K562 (cell line): Measurements from ENCODE around the gene VWA7. TPM values are rescaled to one million over a fixed set of nuclear protein-coding genes. Genes with fewer than 3 reads are reported as not detected.

Source experiments
- DMBX1 ChIP-seq: fragments of 250-450 bp; sonication (Bioruptor Pico); IDR thresholded peaks from 2 replicates; pipeline ENCODE4 v1.8.0; 2022; ENCODE audit warnings: inconsistent platforms, mild to moderate bottlenecking, moderate library complexity, borderline replicate concordance
- EP300 ChIP-seq: IDR thresholded peaks from 2 replicates; pipeline ENCODE4 v1.6.1; 2012; ENCODE audit warnings: low read length, improper control_type of control experiment
- KDM4B ChIP-seq, 2 experiments: fragments of 450-650 bp in 1 of 2; sonication (generic) in 1 of 2; IDR thresholded peaks; 2 replicates each; pipeline ENCODE4 v1.6.1; 2016 to 2017; ENCODE audit warnings: borderline replicate concordance in 2 of 2, antibody characterized with exemption in 1 of 2, low read depth in 1 of 2, mild to moderate bottlenecking in 1 of 2
- LCOR ChIP-seq: sonication (generic); formaldehyde crosslinking; IDR thresholded peaks from 2 replicates; pipeline ENCODE4 v1.8.0; 2022; ENCODE audit warnings: mild to moderate bottlenecking, missing genetic modification reagents
- MYC ChIP-seq, 2 experiments: fragments of 250-450 bp in 1 of 2; sonication (Bioruptor Pico) in 1 of 2; IDR thresholded peaks; 2 replicates each; pipeline versions ENCODE4 v1.5.1 to v1.6.1; 2012 to 2021; ENCODE audit warnings: low read depth in 2 of 2, borderline replicate concordance in 1 of 2, improper control_type of control experiment in 1 of 2, low read length in 1 of 2, mild to moderate bottlenecking in 1 of 2, moderate library complexity in 1 of 2
- NKRF ChIP-seq: fragments of 450-650 bp; IDR thresholded peaks from 2 replicates; pipeline ENCODE4 v1.6.1; 2016; ENCODE audit warnings: borderline replicate concordance
- PTRF ChIP-seq: fragments of 450-650 bp; IDR thresholded peaks from 2 replicates; pipeline ENCODE4 v1.6.1; 2016; ENCODE audit warnings: mild to moderate bottlenecking, missing genetic modification characterization, missing compliant biosample characterization
- RBM17 ChIP-seq: fragments of 200-400 bp; formaldehyde crosslinking; IDR thresholded peaks from 2 replicates; pipeline ENCODE4 v1.6.1; 2017; ENCODE audit warnings: low read depth, mild to moderate bottlenecking, low read length, borderline replicate concordance
- RERE ChIP-seq: sonication (generic); formaldehyde crosslinking; IDR thresholded peaks from 2 replicates; pipeline ENCODE4 v1.8.0; 2023; ENCODE audit warnings: missing genetic modification reagents, mild to moderate bottlenecking, borderline replicate concordance
- RUNX1 ChIP-seq: sonication (generic); IDR thresholded peaks from 2 replicates; pipeline ENCODE4 v1.6.1; 2016; ENCODE audit warnings: antibody characterized with exemption, low read depth
- SMARCA4 ChIP-seq: fragments of 450-650 bp; IDR thresholded peaks from 2 replicates; pipeline ENCODE4 v1.6.1; 2016
- SNRNP70 ChIP-seq: fragments of 200-400 bp; formaldehyde crosslinking; optimal IDR thresholded peaks from 2 replicates; pipeline ENCODE3; 2017; ENCODE audit warnings: low read depth, low read length
- SRF ChIP-seq, 2 experiments: fragments of 250-450, 450-650 bp in 1 of 2; sonication (Bioruptor Pico) in 1 of 2; sonication (generic) in 1 of 2; formaldehyde crosslinking; IDR thresholded peaks; 2 replicates each; pipeline versions ENCODE4 v1.5.0 to v1.5.1; 2020 to 2022; ENCODE audit warnings: mild to moderate bottlenecking in 1 of 2, missing genetic modification reagents in 1 of 2
- ZBED1 ChIP-seq: IDR thresholded peaks from 2 replicates; pipeline ENCODE4 v1.6.1; 2014
- ZNF174 ChIP-seq: fragments of 250-450 bp; sonication (Bioruptor Pico); IDR thresholded peaks from 2 replicates; pipeline ENCODE4 v1.4.0; 2020; ENCODE audit warnings: mild to moderate bottlenecking
- ZNF511 ChIP-seq: sonication (generic); formaldehyde crosslinking; IDR thresholded peaks from 2 replicates; pipeline ENCODE4 v1.8.0; 2022; ENCODE audit warnings: mild to moderate bottlenecking, missing genetic modification reagents
- ZNF57 ChIP-seq: fragments of 450-650 bp; formaldehyde crosslinking; IDR thresholded peaks from 2 replicates; pipeline ENCODE4 v1.4.0; 2020; ENCODE audit warnings: mild to moderate bottlenecking, moderate library complexity
- polyA plus RNA-seq, 8 experiments: library from polyadenylated mRNA; depleted of rRNA in 4 of 8; stranded (reverse) in 5 of 8; unstranded in 3 of 8; fragments of >200 nt; fragmentation: Nextera tagmentation in 2 of 8; fragmentation: Illumina TruSeq in 1 of 8; extraction: Ambion mirVana in 2 of 8; extraction: Trizol in 1 of 8; gene quantifications; 2 replicates each; pipeline versions ENCODE4 v1.2.1 to v1.2.3, GENCODE V29; 2011 to 2014; ENCODE audit warnings: inconsistent platforms in 1 of 8, missing spikeins in 1 of 8
- total RNA-seq, 7 experiments: library from RNA; depleted of rRNA in 6 of 7; stranded (reverse); fragments of >200 nt in 6 of 7; fragmentation: Illumina TruSeq in 2 of 7; extraction: Trizol in 2 of 7; gene quantifications; 2 replicates each; pipeline versions ENCODE4 v1.2.1 to v1.2.3, GENCODE V29; 2011 to 2021; ENCODE audit warnings: low replicate concordance in 1 of 7

Gene VWA7
- total and polyA plus RNA-seq, 9 of the 15 experiments (the other 6 are each of a cell fraction or from before 2014, with no cell fraction given) = 0.18 to 2.9 (median 0.95) TPM

GRCh38 chr6:31750411-31751022 lies 26.6 kb downstream of the VWA7 start (continued):
- TF ChIP-seq EP300 (peak; percentile 14; the same call in 1 of the 2 replicates), SMARCA4 (no peak), ZNF511 (no peak), RUNX1 (no peak), DMBX1 (CRISPR knock-in tag) (0 out of 2 replicates have a peak, but pooled peaks have one; percentile 41), ZNF174 (0 out of 2 replicates have a peak, but pooled peaks have one; percentile 74), PTRF (tag) (no peak), SRF (CRISPR knock-in tag; IDR thresholded peaks at IDR 0.05) (0 out of 4 replicates have a peak, but pooled peaks of 1 of the 2 experiments have one; percentile 16), RERE (CRISPR knock-in tag) (no peak), RBM17 (no peak), MYC (IDR thresholded peaks at IDR 0.05; ENCODE audit: low read depth, low read length) (peak; percentile 29; the same call in 1 of the 2 replicates), MYC (CRISPR knock-in tag; IDR thresholded peaks at IDR 0.05; ENCODE audit: borderline replicate concordance, low read depth) (no peak), LCOR (CRISPR knock-in tag) (0 out of 2 replicates have a peak, but pooled peaks have one; percentile 39), SNRNP70 (no peak), ZBED1 (no peak), KDM4B (IDR thresholded peaks at IDR 0.05; ENCODE audit: borderline replicate concordance in 2 of 2, low read depth in 1 of 2) (no peak), ZNF57 (CRISPR knock-in tag) (0 out of 2 replicates have a peak, but pooled peaks have one; percentile 52), NKRF (no peak)
